ENCODE data around the gene DOC2B. TPM values are rescaled to one million over a fixed set of nuclear protein-coding genes. Genes with fewer than 3 reads are reported as not detected.

Gene DOC2B
- total RNA-seq, 1 experiment from 2014 or later = 2.7 TPM

DNA sequence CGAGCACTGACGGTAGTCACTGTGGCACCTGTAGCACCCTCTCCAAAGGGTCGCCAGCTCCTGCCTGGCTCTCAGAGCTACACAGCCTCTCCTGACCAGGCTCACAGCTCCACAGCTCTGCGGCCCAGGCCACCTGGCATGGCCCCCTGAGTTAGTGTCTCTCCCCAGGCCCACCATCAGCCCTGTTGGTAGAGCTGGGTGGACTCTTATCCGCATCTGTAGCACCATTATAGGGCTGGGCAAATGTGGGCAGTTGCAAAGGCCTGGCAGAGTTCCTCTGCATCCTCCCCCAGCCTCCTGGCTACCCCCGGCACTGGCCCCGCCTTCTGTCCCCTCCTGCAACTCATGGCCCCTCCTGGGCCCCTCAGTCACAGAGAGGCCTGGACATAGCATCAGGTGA, 25.9 kb downstream of the DOC2B start (continued):
- TF ChIP-seq, protein P1, sequence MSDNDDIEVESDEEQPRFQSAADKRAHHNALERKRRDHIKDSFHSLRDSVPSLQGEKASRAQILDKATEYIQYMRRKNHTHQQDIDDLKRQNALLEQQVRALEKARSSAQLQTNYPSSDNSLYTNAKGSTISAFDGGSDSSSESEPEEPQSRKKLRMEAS (CRISPR knock-in tag; IDR thresholded peaks at IDR 0.05) = no peak
- TF ChIP-seq, protein P2, sequence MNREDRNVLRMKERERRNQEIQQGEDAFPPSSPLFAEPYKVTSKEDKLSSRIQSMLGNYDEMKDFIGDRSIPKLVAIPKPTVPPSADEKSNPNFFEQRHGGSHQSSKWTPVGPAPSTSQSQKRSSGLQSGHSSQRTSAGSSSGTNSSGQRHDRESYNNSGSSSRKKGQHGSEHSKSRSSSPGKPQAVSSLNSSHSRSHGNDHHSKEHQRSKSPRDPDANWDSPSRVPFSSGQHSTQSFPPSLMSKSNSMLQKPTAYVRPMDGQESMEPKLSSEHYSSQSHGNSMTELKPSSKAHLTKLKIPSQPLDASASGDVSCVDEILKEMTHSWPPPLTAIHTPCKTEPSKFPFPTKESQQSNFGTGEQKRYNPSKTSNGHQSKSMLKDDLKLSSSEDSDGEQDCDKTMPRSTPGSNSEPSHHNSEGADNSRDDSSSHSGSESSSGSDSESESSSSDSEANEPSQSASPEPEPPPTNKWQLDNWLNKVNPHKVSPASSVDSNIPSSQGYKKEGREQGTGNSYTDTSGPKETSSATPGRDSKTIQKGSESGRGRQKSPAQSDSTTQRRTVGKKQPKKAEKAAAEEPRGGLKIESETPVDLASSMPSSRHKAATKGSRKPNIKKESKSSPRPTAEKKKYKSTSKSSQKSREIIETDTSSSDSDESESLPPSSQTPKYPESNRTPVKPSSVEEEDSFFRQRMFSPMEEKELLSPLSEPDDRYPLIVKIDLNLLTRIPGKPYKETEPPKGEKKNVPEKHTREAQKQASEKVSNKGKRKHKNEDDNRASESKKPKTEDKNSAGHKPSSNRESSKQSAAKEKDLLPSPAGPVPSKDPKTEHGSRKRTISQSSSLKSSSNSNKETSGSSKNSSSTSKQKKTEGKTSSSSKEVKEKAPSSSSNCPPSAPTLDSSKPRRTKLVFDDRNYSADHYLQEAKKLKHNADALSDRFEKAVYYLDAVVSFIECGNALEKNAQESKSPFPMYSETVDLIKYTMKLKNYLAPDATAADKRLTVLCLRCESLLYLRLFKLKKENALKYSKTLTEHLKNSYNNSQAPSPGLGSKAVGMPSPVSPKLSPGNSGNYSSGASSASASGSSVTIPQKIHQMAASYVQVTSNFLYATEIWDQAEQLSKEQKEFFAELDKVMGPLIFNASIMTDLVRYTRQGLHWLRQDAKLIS (CRISPR knock-in tag; IDR thresholded peaks at IDR 0.05; ENCODE audit: borderline replicate concordance) = no peak
- TF ChIP-seq SP1 (CRISPR knock-in tag; conservative IDR thresholded peaks at IDR 0.05) = no peak
- TF ChIP-seq ZNF671 (CRISPR knock-in tag; IDR thresholded peaks at IDR 0.05) = no peak
- TF ChIP-seq TP53 (CRISPR knock-in tag; IDR thresholded peaks at IDR 0.05) = no peak
- TF ChIP-seq RELA (CRISPR knock-in tag; IDR thresholded peaks at IDR 0.05; ENCODE audit: borderline replicate concordance) = no peak
- no peak for TF ChIP-seq RORB (CRISPR knock-in tag; IDR thresholded peaks at IDR 0.05)
- TF ChIP-seq, protein P3, sequence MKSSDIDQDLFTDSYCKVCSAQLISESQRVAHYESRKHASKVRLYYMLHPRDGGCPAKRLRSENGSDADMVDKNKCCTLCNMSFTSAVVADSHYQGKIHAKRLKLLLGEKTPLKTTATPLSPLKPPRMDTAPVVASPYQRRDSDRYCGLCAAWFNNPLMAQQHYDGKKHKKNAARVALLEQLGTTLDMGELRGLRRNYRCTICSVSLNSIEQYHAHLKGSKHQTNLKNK (CRISPR knock-in tag; IDR thresholded peaks at IDR 0.05) = no peak
- TF ChIP-seq TEAD1 (CRISPR knock-in tag; IDR thresholded peaks at IDR 0.05) = no peak
- TF ChIP-seq, protein P4, sequence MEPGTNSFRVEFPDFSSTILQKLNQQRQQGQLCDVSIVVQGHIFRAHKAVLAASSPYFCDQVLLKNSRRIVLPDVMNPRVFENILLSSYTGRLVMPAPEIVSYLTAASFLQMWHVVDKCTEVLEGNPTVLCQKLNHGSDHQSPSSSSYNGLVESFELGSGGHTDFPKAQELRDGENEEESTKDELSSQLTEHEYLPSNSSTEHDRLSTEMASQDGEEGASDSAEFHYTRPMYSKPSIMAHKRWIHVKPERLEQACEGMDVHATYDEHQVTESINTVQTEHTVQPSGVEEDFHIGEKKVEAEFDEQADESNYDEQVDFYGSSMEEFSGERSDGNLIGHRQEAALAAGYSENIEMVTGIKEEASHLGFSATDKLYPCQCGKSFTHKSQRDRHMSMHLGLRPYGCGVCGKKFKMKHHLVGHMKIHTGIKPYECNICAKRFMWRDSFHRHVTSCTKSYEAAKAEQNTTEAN (CRISPR knock-in tag; IDR thresholded peaks at IDR 0.05) = no peak

DNA sequence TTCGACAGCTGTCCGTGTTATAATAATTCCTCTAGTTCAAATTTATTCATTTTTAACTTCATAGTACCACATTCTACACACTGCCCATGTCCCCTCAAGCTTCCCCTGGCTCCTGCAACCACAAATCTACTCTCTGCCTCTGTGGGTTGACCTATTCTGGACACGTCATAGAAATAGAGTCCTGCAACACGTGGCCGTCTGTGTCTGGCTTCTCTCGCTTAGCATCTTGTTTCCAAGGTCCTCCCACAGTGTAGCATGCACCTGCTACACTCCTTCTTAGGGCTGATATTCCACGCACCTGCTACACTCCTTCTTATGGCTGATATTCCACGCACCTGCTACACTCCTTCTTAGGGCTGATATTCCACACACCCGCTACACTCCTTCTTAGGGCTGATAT, 27.6 kb downstream of the DOC2B start:
- TF ChIP-seq, protein P5, sequence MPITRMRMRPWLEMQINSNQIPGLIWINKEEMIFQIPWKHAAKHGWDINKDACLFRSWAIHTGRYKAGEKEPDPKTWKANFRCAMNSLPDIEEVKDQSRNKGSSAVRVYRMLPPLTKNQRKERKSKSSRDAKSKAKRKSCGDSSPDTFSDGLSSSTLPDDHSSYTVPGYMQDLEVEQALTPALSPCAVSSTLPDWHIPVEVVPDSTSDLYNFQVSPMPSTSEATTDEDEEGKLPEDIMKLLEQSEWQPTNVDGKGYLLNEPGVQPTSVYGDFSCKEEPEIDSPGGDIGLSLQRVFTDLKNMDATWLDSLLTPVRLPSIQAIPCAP (CRISPR knock-in tag; IDR thresholded peaks at IDR 0.05) = no peak
- no peak for TF ChIP-seq TP53 (CRISPR knock-in tag; IDR thresholded peaks at IDR 0.05)
- no peak for TF ChIP-seq FOXJ3 (CRISPR knock-in tag; IDR thresholded peaks at IDR 0.05; ENCODE audit: borderline replicate concordance)
- TF ChIP-seq, protein P3 (CRISPR knock-in tag; IDR thresholded peaks at IDR 0.05) = no peak
- TF ChIP-seq, protein P6, sequence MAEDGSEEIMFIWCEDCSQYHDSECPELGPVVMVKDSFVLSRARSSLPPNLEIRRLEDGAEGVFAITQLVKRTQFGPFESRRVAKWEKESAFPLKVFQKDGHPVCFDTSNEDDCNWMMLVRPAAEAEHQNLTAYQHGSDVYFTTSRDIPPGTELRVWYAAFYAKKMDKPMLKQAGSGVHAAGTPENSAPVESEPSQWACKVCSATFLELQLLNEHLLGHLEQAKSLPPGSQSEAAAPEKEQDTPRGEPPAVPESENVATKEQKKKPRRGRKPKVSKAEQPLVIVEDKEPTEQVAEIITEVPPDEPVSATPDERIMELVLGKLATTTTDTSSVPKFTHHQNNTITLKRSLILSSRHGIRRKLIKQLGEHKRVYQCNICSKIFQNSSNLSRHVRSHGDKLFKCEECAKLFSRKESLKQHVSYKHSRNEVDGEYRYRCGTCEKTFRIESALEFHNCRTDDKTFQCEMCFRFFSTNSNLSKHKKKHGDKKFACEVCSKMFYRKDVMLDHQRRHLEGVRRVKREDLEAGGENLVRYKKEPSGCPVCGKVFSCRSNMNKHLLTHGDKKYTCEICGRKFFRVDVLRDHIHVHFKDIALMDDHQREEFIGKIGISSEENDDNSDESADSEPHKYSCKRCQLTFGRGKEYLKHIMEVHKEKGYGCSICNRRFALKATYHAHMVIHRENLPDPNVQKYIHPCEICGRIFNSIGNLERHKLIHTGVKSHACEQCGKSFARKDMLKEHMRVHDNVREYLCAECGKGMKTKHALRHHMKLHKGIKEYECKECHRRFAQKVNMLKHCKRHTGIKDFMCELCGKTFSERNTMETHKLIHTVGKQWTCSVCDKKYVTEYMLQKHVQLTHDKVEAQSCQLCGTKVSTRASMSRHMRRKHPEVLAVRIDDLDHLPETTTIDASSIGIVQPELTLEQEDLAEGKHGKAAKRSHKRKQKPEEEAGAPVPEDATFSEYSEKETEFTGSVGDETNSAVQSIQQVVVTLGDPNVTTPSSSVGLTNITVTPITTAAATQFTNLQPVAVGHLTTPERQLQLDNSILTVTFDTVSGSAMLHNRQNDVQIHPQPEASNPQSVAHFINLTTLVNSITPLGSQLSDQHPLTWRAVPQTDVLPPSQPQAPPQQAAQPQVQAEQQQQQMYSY (CRISPR knock-in tag; IDR thresholded peaks at IDR 0.05) = no peak
- no peak overlapping the region for H3K4me3 Mint-ChIP-seq
- POLR2A ChIA-PET = no interaction called here
- DNase-seq (ENCODE audit: low spot score) (no peak), ATAC-seq (no peak)
- CTCF ChIA-PET = no interaction called here
- H3K36me3 Mint-ChIP-seq = no peaks in the 10 kb centered on the region
- no peaks in the 10 kb centered on the region for H3K9me3 Mint-ChIP-seq
- no peak overlapping the region for H3K27ac Mint-ChIP-seq
- no peaks in the 10 kb centered on the region for H3K4me1 Mint-ChIP-seq
- peaks cover 2% of the 10 kb centered on the region; the same call in 1 of the 2 replicates for H3K27me3 Mint-ChIP-seq (ENCODE audit: low read depth)
